Peyer's patch (tissue), 4 donors: ENCODE results near the gene CMYA5.

Source experiments
- CTCF ChIP-seq, 6 experiments: fragments of 450-650 bp in 4 of 6; fragments of 200-600 bp in 2 of 6; sonication (generic) in 1 of 6; IDR thresholded peaks; one replicate each; pipeline ENCODE4 v1.5.1; 2017 to 2019; ENCODE audit warnings: antibody characterized with exemption in 6 of 6, mild to moderate bottlenecking in 3 of 6, moderate library complexity in 1 of 6
- POLR2A ChIP-seq, 2 donors: fragments of 450-650 bp; IDR thresholded peaks; one replicate each; pipeline ENCODE4 v1.5.1; 2017; ENCODE audit warnings: antibody characterized with exemption in 2 of 2, mild to moderate bottlenecking in 2 of 2, moderate library complexity in 2 of 2

DNA sequence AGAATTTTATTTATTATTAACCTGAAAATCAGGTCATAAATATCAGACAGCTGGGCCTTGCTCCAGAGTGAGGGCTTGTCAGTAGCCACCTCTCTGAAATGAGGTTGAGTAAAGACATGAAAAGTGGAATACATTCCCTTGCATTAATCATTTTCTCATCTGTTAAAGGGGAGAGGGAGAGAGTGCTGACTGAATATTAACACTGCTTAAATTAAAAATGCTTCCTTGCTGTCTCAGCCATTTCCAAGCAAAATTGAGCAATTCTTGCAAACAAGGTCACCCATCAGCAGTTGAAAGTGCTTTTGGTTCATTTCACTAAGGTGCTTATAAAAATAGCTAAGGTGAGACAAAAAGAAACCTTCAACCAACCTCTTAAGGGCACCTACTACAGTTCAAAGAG, 102.8 kb downstream of the CMYA5 start:
- no peak for TF ChIP-seq CTCF (IDR thresholded peaks at IDR 0.05)
- no peak for TF ChIP-seq POLR2A (IDR thresholded peaks at IDR 0.05)
